OCI-LY7 (cell line): ENCODE data around the gene TMEM220. TPM values are rescaled to one million over a fixed set of nuclear protein-coding genes. Genes with fewer than 3 reads are reported as not detected.

Source experiments
- BruUV-seq: library from RNA; stranded (reverse); fragments of 400-500 nt; replicated peaks from 2 replicates; lab custom pipeline; 2021; lab: Mats Ljungman, UMichigan
- CTCF ChIA-PET: fragments of 300-600 bp; sonication (Branson Sonifier 250); formaldehyde crosslinking; loops from one replicate; lab custom pipeline; 2022; ENCODE audit warnings: antibody characterized with exemption; ENCODE audit not compliant: unreplicated experiment; lab: Charles Lee
- POLR2A ChIA-PET: fragments of 300-600 bp; sonication (Branson Sonifier 250); formaldehyde crosslinking; loops from one replicate; lab custom pipeline; 2022; ENCODE audit warnings: antibody characterized with exemption; lab: Charles Lee
- DNase-seq: peaks from one replicate; pipeline ENCODE4 v3.0.0-alpha.2; 2015; ENCODE audit warnings: low spot score
- H2AFZ ChIP-seq: fragments of 200-600 bp; sonication (generic), shearing (Covaris generic); 2 replicates; pipeline ENCODE4 v1.6.1; 2014; ENCODE audit warnings: mild to moderate bottlenecking, antibody characterized with exemption, low read length, moderate library complexity
- H3K27ac ChIP-seq: fragments of 200-600 bp; sonication (generic); 2 replicates; pipeline ENCODE4 v1.5.1; 2014; ENCODE audit warnings: mixed run types, low read depth, mild to moderate bottlenecking, moderate library complexity, low read length, inconsistent platforms; ENCODE audit not compliant: poor library complexity, severe bottlenecking
- H3K36me3 ChIP-seq: fragments of 200-600 bp; sonication (generic); 2 replicates; pipeline ENCODE4 v1.6.1; 2014; ENCODE audit warnings: mild to moderate bottlenecking, antibody characterized with exemption, low read length, moderate library complexity, mixed read lengths; ENCODE audit not compliant: insufficient read depth
- H3K4me1 ChIP-seq: fragments of 200-600 bp; sonication (generic); 2 replicates; pipeline ENCODE4 v1.5.1; 2014; ENCODE audit warnings: mild to moderate bottlenecking, low read length; ENCODE audit not compliant: insufficient read depth, poor library complexity, severe bottlenecking
- H3K4me2 ChIP-seq: fragments of 200-600 bp; sonication (generic); 2 replicates; pipeline ENCODE4 v1.6.1; 2014; ENCODE audit warnings: mild to moderate bottlenecking, low read length
- H3K4me3 ChIP-seq: fragments of 200-600 bp; sonication (generic); 2 replicates; pipeline ENCODE4 v1.5.1; 2014; ENCODE audit warnings: mild to moderate bottlenecking, low read depth, low read length; ENCODE audit not compliant: poor library complexity, severe bottlenecking
- H3K79me2 ChIP-seq: fragments of 200-600 bp; sonication (generic); 2 replicates; pipeline ENCODE4 v1.6.1; 2016; ENCODE audit warnings: low read depth, mild to moderate bottlenecking, low read length, moderate library complexity, mixed read lengths; ENCODE audit not compliant: insufficient read depth
- H3K9me2 ChIP-seq: fragments of 200-600 bp; sonication (generic); 2 replicates; pipeline ENCODE4 v1.6.1; 2016; ENCODE audit warnings: mild to moderate bottlenecking, low read length, mixed read lengths; ENCODE audit not compliant: insufficient read depth
- H3K9me3 ChIP-seq: fragments of 200-600 bp; sonication (generic); 2 replicates; pipeline ENCODE4 v1.6.1; 2014; ENCODE audit warnings: mild to moderate bottlenecking, mixed run types, low read length, mixed read lengths
- H4K20me1 ChIP-seq: fragments of 200-600 bp; sonication (generic); 2 replicates; pipeline ENCODE4 v1.6.1; 2014; ENCODE audit warnings: mild to moderate bottlenecking, antibody characterized with exemption, low read length, moderate library complexity, mixed read lengths; ENCODE audit not compliant: insufficient read depth
- CTCF ChIP-seq: fragments of 200-600 bp; sonication (generic); conservative IDR thresholded peaks from 2 replicates; pipeline ENCODE4 v1.5.1; 2014; ENCODE audit warnings: mild to moderate bottlenecking, antibody characterized with exemption, low read length, moderate library complexity, mixed read lengths
- EZH2phosphoT487 ChIP-seq: fragments of 200-600 bp; sonication (generic); IDR thresholded peaks from 2 replicates; pipeline ENCODE4 v1.6.1; 2018; ENCODE audit warnings: low read depth, borderline replicate concordance, mild to moderate bottlenecking, mixed run types, antibody characterized with exemption, low read length, moderate library complexity, mixed read lengths
- intact Hi-C: fragments of 100-400 bp; cut with micrococcal nuclease; formaldehyde crosslinking; loops from one replicate; pipeline ENCODE4 v1.10.0; 2022; ENCODE audit not compliant: unreplicated experiment
- total RNA-seq, 2 experiments: library from RNA; depleted of rRNA in 1 of 2; stranded (reverse); fragments of >200 nt in 1 of 2; shearing (Covaris generic) in 1 of 2; gene quantifications; 2 replicates each; pipeline ENCODE4 v1.2.3, GENCODE V29; 2014 to 2022

Gene TMEM220
- total RNA-seq, 2 experiments from 2014 or later = not detected

GRCh38 chr17:10754861-10755591 is 25.2 kb upstream of the TMEM220 start:
- Histone ChIP-seq H3K4me1 (no peaks in the 10 kb centered on the region), H3K4me3 (no peak overlapping the region), H3K9me3 (no peaks in the 10 kb centered on the region), H3K79me2 (no peaks in the 10 kb centered on the region), H3K9me2 (no peaks in the 10 kb centered on the region), H4K20me1 (no peaks in the 10 kb centered on the region), H3K27ac (no peak overlapping the region), H3K4me2 (no peak overlapping the region), H3K36me3 (no peaks in the 10 kb centered on the region), H2AFZ (no peak overlapping the region)
- no TSS peak for BruUV-seq
- intact Hi-C loops = no loop called here
- no peak for TF ChIP-seq CTCF
- no peak for TF ChIP-seq EZH2phosphoT487
- DNase-seq = no peak
- POLR2A ChIA-PET = no interaction called here
- CTCF ChIA-PET = no interaction called here

DNA sequence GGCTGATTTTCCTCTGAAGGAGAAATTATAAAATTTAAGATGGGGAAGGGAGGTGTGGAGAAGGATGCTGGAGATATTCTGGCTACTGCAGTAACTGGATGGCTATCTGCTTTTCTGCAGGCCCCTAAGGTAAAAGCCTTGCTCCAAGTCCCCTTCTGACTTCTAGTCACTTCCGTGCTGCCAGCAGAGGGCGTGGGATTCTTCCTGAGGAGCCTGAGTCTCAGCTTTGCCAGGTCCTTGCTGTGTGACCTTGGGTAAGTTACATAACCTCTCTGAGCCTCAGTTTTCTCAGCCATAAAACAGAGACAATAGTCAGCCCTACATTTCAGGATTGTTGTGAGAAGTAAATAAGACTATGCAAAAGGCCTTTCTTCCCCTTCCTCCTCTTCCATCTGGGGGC is 24.3 kb upstream of the TMEM220 start:
- no peak overlapping the region for H3K27ac ChIP-seq
- intact Hi-C loops = no loop called here
- TF ChIP-seq CTCF = peak; percentile 70
- no peak for TF ChIP-seq EZH2phosphoT487
- POLR2A ChIA-PET = no interaction called here
- no peaks in the 10 kb centered on the region for H4K20me1 ChIP-seq
- no peak overlapping the region for H3K4me3 ChIP-seq
- CTCF ChIA-PET = no interaction called here
- H2AFZ ChIP-seq = no peak overlapping the region
- H3K4me1 ChIP-seq = no peaks in the 10 kb centered on the region
- H3K9me3 ChIP-seq = no peaks in the 10 kb centered on the region
- no peak overlapping the region for H3K4me2 ChIP-seq
- no peaks in the 10 kb centered on the region for H3K79me2 ChIP-seq
- H3K9me2 ChIP-seq = no peaks in the 10 kb centered on the region
- no peaks in the 10 kb centered on the region for H3K36me3 ChIP-seq
- no TSS peak for BruUV-seq
- peak; percentile 33 for DNase-seq

- no peak for DNase-seq
- Histone ChIP-seq H3K79me2 (no peaks in the 10 kb centered on the region), H2AFZ (no peak overlapping the region), H3K4me1 (no peaks in the 10 kb centered on the region), H3K36me3 (no peaks in the 10 kb centered on the region), H3K9me3 (no peaks in the 10 kb centered on the region), H3K4me3 (no peak overlapping the region), H3K4me2 (no peak overlapping the region), H4K20me1 (no peaks in the 10 kb centered on the region), H3K27ac (no peak overlapping the region), H3K9me2 (no peaks in the 10 kb centered on the region)
- ChIA-PET POLR2A (no interaction called here), CTCF (no interaction called here)
- TF ChIP-seq EZH2phosphoT487 (no peak), CTCF (no peak)
- no TSS peak for BruUV-seq
- intact Hi-C loops = no loop called here
These were observed 22.9 kb upstream of the TMEM220 start for GRCh38 chr17:10752696-10753095.
